Karpas-422 (cell line): ENCODE data around the gene NDEL1. TPM values are rescaled to one million over a fixed set of nuclear protein-coding genes. Genes with fewer than 3 reads are reported as not detected.

Source experiments
- DNase-seq: peaks from one replicate; pipeline ENCODE4 v3.0.0-alpha.2; 2015
- H2AFZ ChIP-seq: fragments of 200-600 bp; sonication (generic); 2 replicates; pipeline ENCODE4 v1.6.1; 2014; ENCODE audit warnings: antibody characterized with exemption, low read length, mixed read lengths
- H3K27ac ChIP-seq: fragments of 200-600 bp; sonication (generic); 2 replicates; pipeline ENCODE4 v1.5.1; 2014; ENCODE audit warnings: mild to moderate bottlenecking, low read length, moderate library complexity
- H3K27me3 ChIP-seq: fragments of 200-600 bp; sonication (generic); 2 replicates; pipeline ENCODE4 v1.6.1; 2014; ENCODE audit warnings: low read length, mixed read lengths
- H3K36me3 ChIP-seq: fragments of 200-600 bp; sonication (generic); 2 replicates; pipeline ENCODE4 v1.6.1; 2014; ENCODE audit warnings: low read length, mixed read lengths; ENCODE audit not compliant: insufficient read depth
- H3K4me1 ChIP-seq: fragments of 200-600 bp; sonication (generic); 2 replicates; pipeline ENCODE4 v1.6.1; 2014; ENCODE audit warnings: mild to moderate bottlenecking, low read length, mixed read lengths
- H3K4me2 ChIP-seq: fragments of 200-600 bp; sonication (generic); 2 replicates; pipeline ENCODE4 v1.6.1; 2014; ENCODE audit warnings: low read length, low read depth, mild to moderate bottlenecking; ENCODE audit not compliant: poor library complexity, severe bottlenecking
- H3K4me3 ChIP-seq: fragments of 200-600 bp; sonication (generic); 2 replicates; pipeline ENCODE4 v1.5.1; 2014; ENCODE audit warnings: mild to moderate bottlenecking, antibody characterized with exemption, low read length, mixed read lengths
- H3K79me2 ChIP-seq: fragments of 200-600 bp; sonication (generic); 2 replicates; pipeline ENCODE4 v1.6.1; 2014; ENCODE audit warnings: mild to moderate bottlenecking, low read length, mixed read lengths
- H3K9ac ChIP-seq: fragments of 200-600 bp; sonication (generic); 2 replicates; pipeline ENCODE4 v1.6.0; 2014; ENCODE audit warnings: low read length
- H3K9me2 ChIP-seq: fragments of 200-600 bp; sonication (generic), shearing (Covaris generic); replicated peaks from 2 replicates; pipeline ENCODE4 v1.6.0; 2014; ENCODE audit warnings: mild to moderate bottlenecking, low read length, moderate library complexity; ENCODE audit not compliant: insufficient read depth
- H3K9me3 ChIP-seq: fragments of 300-700, 200-600 bp; sonication (generic); 2 replicates; pipeline ENCODE4 v1.6.1; 2014; ENCODE audit warnings: low read length, mixed read lengths
- H4K20me1 ChIP-seq: fragments of 200-600 bp; sonication (generic); 2 replicates; pipeline ENCODE4 v1.6.1; 2014; ENCODE audit warnings: mild to moderate bottlenecking, antibody characterized with exemption, low read length, low read depth; ENCODE audit not compliant: insufficient read depth
- total RNA-seq: library from RNA; depleted of rRNA; stranded (reverse); fragments of >200 nt; shearing (Covaris generic); gene quantifications from 2 replicates; pipeline ENCODE4 v1.2.3, GENCODE V29; 2014; ENCODE audit warnings: low replicate concordance

Gene NDEL1
- total RNA-seq, 1 experiment from 2014 or later: 48.6 TPM

DNA sequence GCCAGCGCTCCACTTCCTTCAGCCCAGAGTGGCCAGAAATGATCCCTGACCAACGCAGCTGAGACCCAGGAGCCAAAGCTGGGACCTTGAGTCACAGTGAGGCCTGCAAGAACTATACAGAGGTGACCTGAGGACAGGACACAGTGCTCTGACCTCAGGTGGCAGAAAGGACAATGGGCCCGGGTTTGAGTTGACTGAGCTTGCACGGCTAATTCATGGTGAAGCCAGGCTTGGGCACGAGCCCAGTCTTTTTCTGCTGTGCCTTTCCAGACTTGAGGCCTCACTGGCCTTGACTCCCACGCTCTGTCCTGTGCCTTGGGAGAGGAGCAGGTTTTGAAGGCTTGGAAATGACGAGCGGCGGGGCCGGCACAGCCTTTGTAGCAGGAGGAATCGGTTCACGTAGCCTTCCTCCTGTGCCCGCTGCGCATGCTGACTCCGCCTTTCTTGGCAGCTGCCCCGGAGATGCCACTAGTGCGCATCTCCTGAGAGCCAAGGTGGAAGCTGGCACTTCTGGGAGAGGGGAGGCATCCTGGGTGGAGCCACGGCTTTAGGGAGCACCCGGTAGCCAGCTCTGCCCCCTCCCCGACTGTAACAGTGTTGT is 34.9 kb downstream of the NDEL1 start:
- peaks cover 15% of the 10 kb centered on the region for H3K36me3 ChIP-seq
- no peaks in the 10 kb centered on the region for H3K9me3 ChIP-seq
- H3K4me2 ChIP-seq: no peak overlapping the region
- H3K27ac ChIP-seq: no peak overlapping the region
- no peak for DNase-seq
- no peak overlapping the region for H3K9ac ChIP-seq
- peaks cover 10% of the 10 kb centered on the region; the same call in 1 of the 2 replicates for H3K79me2 ChIP-seq
- no peak overlapping the region for H3K4me3 ChIP-seq
- no peaks in the 10 kb centered on the region for H3K9me2 ChIP-seq
- no peak overlapping the region for H2AFZ ChIP-seq
- H4K20me1 ChIP-seq: no peaks in the 10 kb centered on the region
- no peaks in the 10 kb centered on the region for H3K4me1 ChIP-seq
- H3K27me3 ChIP-seq: no peaks in the 10 kb centered on the region

DNA sequence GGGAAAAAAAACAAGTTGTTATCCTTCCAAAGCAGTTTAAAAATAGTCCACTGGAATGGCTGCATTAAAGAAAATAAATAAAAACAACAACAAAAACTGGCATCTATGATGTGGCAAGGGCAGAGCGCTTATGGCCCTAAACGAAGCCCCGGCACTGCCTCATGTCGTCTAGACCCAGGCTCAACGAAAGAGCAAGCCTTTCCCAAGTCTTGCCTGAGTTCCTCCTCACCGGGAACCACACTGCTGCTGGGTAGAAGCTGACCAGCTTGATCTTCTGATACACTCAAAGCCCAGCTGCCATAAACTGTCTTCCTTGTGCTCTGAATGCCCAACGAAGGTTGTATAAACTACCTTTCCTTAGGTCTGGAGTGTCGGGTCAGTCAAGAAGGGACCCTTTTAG is 37.0 kb downstream of the NDEL1 start:
- Histone ChIP-seq H2AFZ (no peak overlapping the region), H3K9me3 (no peaks in the 10 kb centered on the region), H3K79me2 (no peaks in the 10 kb centered on the region), H3K9me2 (no peaks in the 10 kb centered on the region), H3K4me2 (no peak overlapping the region), H3K27ac (no peak overlapping the region), H3K36me3 (peaks cover 13% of the 10 kb centered on the region; the same call in 1 of the 2 replicates), H4K20me1 (no peaks in the 10 kb centered on the region), H3K27me3 (no peaks in the 10 kb centered on the region), H3K4me1 (no peaks in the 10 kb centered on the region), H3K4me3 (no peak overlapping the region), H3K9ac (no peak overlapping the region)
- DNase-seq: no peak

DNA sequence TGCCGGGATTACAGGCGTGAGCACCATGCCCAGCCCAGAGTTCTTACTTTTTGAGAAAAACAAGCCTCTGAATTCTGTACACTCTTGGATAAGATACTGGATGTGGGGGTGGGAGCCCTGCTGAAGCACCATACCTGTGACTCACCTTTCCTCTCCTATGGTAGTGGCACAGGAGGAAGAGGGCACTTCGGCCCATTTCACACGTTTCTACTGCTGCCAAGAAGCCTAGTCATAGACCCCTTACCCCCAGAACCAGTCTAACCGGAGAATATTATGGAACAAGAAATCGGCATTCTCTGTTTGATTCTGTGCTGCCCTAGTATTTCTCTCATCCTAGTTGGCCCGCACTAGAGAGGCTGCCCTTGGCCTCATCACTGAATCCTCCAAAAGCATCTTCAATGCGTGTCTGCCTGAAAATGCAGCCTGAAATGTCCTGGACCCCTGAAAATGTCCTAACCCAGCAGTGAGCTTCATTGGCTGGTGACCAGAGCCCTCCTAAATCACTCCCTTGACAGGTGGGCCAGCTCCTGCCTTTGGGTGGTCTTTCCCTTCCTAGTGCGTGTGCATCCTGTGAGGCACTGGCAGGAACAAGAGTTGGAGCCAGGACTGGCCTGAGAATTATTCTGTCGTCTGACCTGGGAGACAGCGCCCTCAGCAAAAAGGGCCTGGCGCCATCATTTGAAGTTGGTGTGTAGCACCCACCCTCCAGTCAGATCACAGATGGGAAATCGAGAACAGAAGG is 37.9 kb downstream of the NDEL1 start:
- no peak overlapping the region for H3K4me2 ChIP-seq
- H3K9ac ChIP-seq: no peak overlapping the region
- H3K27me3 ChIP-seq: no peaks in the 10 kb centered on the region
- no peak for DNase-seq
- H3K4me3 ChIP-seq: no peak overlapping the region
- no peak overlapping the region for H2AFZ ChIP-seq
- H3K27ac ChIP-seq: no peak overlapping the region
- H3K9me3 ChIP-seq: no peaks in the 10 kb centered on the region
- H3K9me2 ChIP-seq: no peaks in the 10 kb centered on the region
- H3K36me3 ChIP-seq: peaks cover 9% of the 10 kb centered on the region; the same call in 1 of the 2 replicates
- H4K20me1 ChIP-seq: no peaks in the 10 kb centered on the region
- H3K4me1 ChIP-seq: no peaks in the 10 kb centered on the region
- no peaks in the 10 kb centered on the region for H3K79me2 ChIP-seq

DNA sequence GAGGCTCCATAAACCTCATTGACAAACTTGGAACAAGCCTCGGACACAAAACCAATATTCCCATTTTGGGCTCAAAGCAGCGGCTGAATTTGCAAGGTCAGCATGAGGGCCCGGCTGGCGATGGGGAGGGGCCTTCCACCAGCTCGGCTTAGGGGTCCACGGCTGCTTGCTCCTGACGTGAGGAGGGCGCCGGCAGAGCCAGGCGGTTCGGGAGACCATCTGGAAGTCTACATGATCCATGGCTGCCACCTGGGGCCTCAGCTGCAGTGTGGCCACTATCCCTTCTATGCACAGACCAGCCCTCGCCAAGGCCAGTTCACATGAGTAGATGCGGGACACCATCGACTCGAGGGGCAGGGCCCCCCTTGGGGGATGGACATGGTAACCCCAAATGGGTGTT is 39.1 kb downstream of the NDEL1 start:
- Histone ChIP-seq H3K79me2 (no peaks in the 10 kb centered on the region), H3K36me3 (peaks cover 9% of the 10 kb centered on the region; the same call in 1 of the 2 replicates), H2AFZ (no peak overlapping the region), H3K9me2 (no peaks in the 10 kb centered on the region), H3K9me3 (no peaks in the 10 kb centered on the region), H3K4me1 (no peaks in the 10 kb centered on the region), H3K27me3 (no peaks in the 10 kb centered on the region), H3K4me2 (no peak overlapping the region), H3K9ac (no peak overlapping the region), H3K4me3 (no peak overlapping the region), H3K27ac (no peak overlapping the region), H4K20me1 (no peaks in the 10 kb centered on the region)
- no peak for DNase-seq

DNA sequence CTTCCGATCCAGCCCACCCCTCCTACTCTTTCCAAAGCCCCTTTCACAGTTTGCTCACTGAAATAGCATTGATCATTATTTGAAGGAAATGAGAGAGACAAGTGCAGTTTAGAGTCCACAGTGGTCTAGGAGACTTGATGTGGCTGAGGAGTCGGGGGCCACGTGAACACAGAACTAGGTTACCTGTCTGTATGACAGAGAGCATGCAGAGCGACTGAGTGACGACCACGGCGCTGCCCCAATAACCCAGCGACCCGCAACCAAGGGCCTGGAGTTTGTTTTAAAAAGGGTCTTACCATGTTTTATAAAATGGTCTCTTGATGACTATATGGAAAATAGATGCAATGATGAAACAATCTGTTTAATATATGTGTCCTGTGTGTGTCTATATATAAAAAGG is 39.5 kb downstream of the NDEL1 start:
- Histone ChIP-seq H3K27ac (no peak overlapping the region), H4K20me1 (no peaks in the 10 kb centered on the region), H2AFZ (no peak overlapping the region)

DNA sequence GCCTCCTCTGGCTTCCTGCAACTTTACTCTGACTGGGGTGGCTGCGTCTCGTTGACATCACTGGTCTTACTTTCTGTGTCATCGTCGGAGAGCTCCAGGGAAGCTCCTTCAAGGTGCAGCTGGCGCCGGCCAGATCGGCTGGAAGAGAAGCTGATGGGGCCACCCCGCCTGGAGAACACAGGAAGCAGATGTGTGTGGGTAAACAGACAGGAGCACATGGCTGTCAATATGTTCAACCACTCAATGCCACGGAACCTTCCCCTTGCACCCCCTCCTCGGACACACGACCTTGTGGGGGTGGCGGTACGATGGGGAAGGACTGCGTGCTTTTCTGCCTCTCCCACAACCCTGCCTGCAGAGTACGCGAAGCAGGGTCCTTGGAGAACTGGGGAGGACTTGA is 40.1 kb downstream of the NDEL1 start:
- Histone ChIP-seq H3K9ac (no peak overlapping the region), H4K20me1 (no peaks in the 10 kb centered on the region), H3K4me2 (no peak overlapping the region), H3K36me3 (peaks cover 9% of the 10 kb centered on the region), H3K4me3 (no peak overlapping the region), H3K4me1 (no peaks in the 10 kb centered on the region), H3K9me2 (no peaks in the 10 kb centered on the region), H3K27me3 (no peaks in the 10 kb centered on the region), H3K27ac (no peak overlapping the region), H3K79me2 (no peaks in the 10 kb centered on the region), H2AFZ (no peak overlapping the region), H3K9me3 (no peaks in the 10 kb centered on the region)
- no peak for DNase-seq

More for the DNA sequence above, 39.5 kb downstream of the NDEL1 start:
- Histone ChIP-seq H3K27me3 (no peaks in the 10 kb centered on the region), H3K4me2 (no peak overlapping the region), H3K4me3 (no peak overlapping the region), H3K9me2 (no peaks in the 10 kb centered on the region), H3K9me3 (no peaks in the 10 kb centered on the region), H3K36me3 (peaks cover 9% of the 10 kb centered on the region), H3K4me1 (no peaks in the 10 kb centered on the region), H3K79me2 (no peaks in the 10 kb centered on the region), H3K9ac (no peak overlapping the region)
- DNase-seq: no peak

DNA sequence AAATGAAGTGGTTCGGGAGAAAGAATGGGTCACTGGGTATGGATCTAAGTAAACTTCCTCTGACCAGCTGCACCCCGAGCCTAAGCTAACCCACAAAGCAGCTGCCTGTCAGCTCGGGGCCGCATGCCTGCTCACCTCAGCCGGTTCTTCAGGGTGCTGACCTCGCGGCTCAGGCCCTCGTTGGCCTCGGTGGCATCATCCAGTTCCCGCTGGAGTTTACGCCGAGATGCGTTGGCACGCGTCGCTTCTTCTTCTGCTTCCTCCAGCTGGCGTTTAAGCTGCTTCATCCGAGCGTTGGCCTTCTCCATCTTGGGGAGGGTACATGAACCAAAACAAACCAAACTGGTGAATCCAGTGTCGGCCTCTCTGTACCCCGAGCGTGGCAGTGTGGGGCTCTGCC is 41.1 kb downstream of the NDEL1 start:
- Histone ChIP-seq H3K36me3 (peaks cover 9% of the 10 kb centered on the region), H3K27me3 (no peaks in the 10 kb centered on the region), H3K9ac (no peak overlapping the region), H3K4me3 (no peak overlapping the region), H2AFZ (no peak overlapping the region), H3K4me1 (no peaks in the 10 kb centered on the region), H3K9me3 (no peaks in the 10 kb centered on the region; the same call in 1 of the 2 replicates), H3K79me2 (no peaks in the 10 kb centered on the region), H4K20me1 (no peaks in the 10 kb centered on the region), H3K27ac (no peak overlapping the region), H3K9me2 (no peaks in the 10 kb centered on the region), H3K4me2 (no peak overlapping the region)
- no peak for DNase-seq

DNA sequence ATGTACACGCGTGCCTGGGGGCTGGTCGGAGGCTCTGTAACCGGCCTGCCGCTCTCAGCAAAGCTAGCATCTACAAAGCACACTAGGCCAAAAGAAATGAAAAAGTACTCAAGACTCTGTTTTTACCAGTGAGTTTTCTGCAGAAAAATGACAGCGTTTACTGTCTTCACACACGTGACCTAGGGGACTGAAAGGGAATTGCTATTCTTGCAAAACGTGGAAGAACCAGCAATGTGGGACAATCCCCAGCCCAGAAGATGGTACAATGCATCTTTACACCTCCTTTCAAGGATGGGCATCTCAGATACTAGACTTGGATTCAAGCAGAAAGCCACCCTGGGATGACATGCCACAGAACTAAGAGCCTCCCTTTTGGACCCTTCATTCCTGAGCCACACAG is 41.5 kb downstream of the NDEL1 start:
- H3K36me3 ChIP-seq: peaks cover 9% of the 10 kb centered on the region
- no peaks in the 10 kb centered on the region for H3K27me3 ChIP-seq
- DNase-seq: no peak
- no peak overlapping the region for H3K4me2 ChIP-seq
- no peak overlapping the region for H3K4me3 ChIP-seq
- H3K27ac ChIP-seq: no peak overlapping the region
- no peak overlapping the region for H2AFZ ChIP-seq
- H3K9me2 ChIP-seq: no peaks in the 10 kb centered on the region
- no peak overlapping the region for H3K9ac ChIP-seq
- H3K79me2 ChIP-seq: no peaks in the 10 kb centered on the region
- no peaks in the 10 kb centered on the region for H3K4me1 ChIP-seq
- H3K9me3 ChIP-seq: no peaks in the 10 kb centered on the region; the same call in 1 of the 2 replicates
- no peaks in the 10 kb centered on the region for H4K20me1 ChIP-seq
